GM23338 (cell line): Measurements from ENCODE around the gene CDC45. TPM values are rescaled to one million over a fixed set of nuclear protein-coding genes. Genes with fewer than 3 reads are reported as not detected.

Source experiments
- ATAC-seq: fragments of 200-7000 bp; cut with Tn5 transposase; 3 replicates; pipeline ENCODE4 v1.9.1; 2020
- DNase-seq: peaks from one replicate; pipeline ENCODE4 v3.0.0-alpha.2; 2015; ENCODE audit warnings: low spot score
- H2AFZ ChIP-seq: fragments of 200-600 bp; sonication (generic); 2 replicates; pipeline ENCODE4 v1.8.0; 2016; ENCODE audit warnings: antibody characterized with exemption, mild to moderate bottlenecking, moderate library complexity
- H3F3A ChIP-seq: fragments of 200-600 bp; sonication (generic); replicated peaks from 2 replicates; pipeline ENCODE4 v1.8.0; 2017; ENCODE audit warnings: antibody characterized with exemption, mixed run types, low read depth
- H3K27ac ChIP-seq: fragments of 200-600 bp; sonication (generic); 2 replicates; pipeline ENCODE4 v1.6.1; 2016; ENCODE audit warnings: low read depth
- H3K27me3 ChIP-seq: fragments of 200-600 bp; sonication (generic); 2 replicates; pipeline ENCODE4 v1.8.0; 2016; ENCODE audit warnings: mild to moderate bottlenecking, mixed run types, moderate library complexity; ENCODE audit not compliant: insufficient read depth
- H3K36me3 ChIP-seq: fragments of 200-600 bp; sonication (generic); 2 replicates; pipeline ENCODE4 v1.8.0; 2016; ENCODE audit warnings: mild to moderate bottlenecking; ENCODE audit not compliant: insufficient read depth
- H3K4me1 ChIP-seq: fragments of 200-600 bp; sonication (generic); 2 replicates; pipeline ENCODE4 v1.8.0; 2016; ENCODE audit warnings: mild to moderate bottlenecking, moderate library complexity; ENCODE audit not compliant: insufficient read depth
- H3K4me2 ChIP-seq: fragments of 200-600 bp; sonication (generic); 2 replicates; pipeline ENCODE4 v1.7.1; 2017; ENCODE audit warnings: mixed run types
- H3K4me3 ChIP-seq: fragments of 200-600 bp; sonication (generic); 2 replicates; pipeline ENCODE4 v1.6.1; 2016; ENCODE audit warnings: mixed run types
- H3K79me2 ChIP-seq: fragments of 200-600 bp; sonication (generic); replicated peaks from 2 replicates; pipeline ENCODE4 v1.8.0; 2017; ENCODE audit warnings: mild to moderate bottlenecking; ENCODE audit not compliant: insufficient read depth
- H3K9me2 ChIP-seq: fragments of 200-600 bp; sonication (generic); 2 replicates; pipeline ENCODE4 v1.8.0; 2017; ENCODE audit not compliant: insufficient read depth
- H4K20me1 ChIP-seq: fragments of 200-600 bp; sonication (generic); replicated peaks from 2 replicates; pipeline ENCODE4 v1.8.0; 2017; ENCODE audit warnings: mild to moderate bottlenecking; ENCODE audit not compliant: insufficient read depth
- H3K27ac Mint-ChIP-seq: 2 replicates; pipeline ENCODE4 v1.8.0; 2020; ENCODE audit warnings: inconsistent platforms, mild to moderate bottlenecking, moderate library complexity, mixed read lengths
- H3K27me3 Mint-ChIP-seq: 3 replicates; pipeline ENCODE4 v1.8.0; 2022; ENCODE audit warnings: low read depth, mild to moderate bottlenecking, moderate library complexity, mixed read lengths, inconsistent platforms; ENCODE audit not compliant: insufficient read depth, poor library complexity
- H3K36me3 Mint-ChIP-seq: 3 replicates; pipeline ENCODE4 v1.8.0; 2021; ENCODE audit warnings: low read depth, mild to moderate bottlenecking, inconsistent platforms, moderate library complexity, mixed read lengths
- H3K4me1 Mint-ChIP-seq: 3 replicates; pipeline ENCODE4 v1.8.0; 2020; ENCODE audit warnings: mild to moderate bottlenecking, inconsistent platforms, mixed read lengths
- H3K4me3 Mint-ChIP-seq: 3 replicates; pipeline ENCODE4 v1.8.0; 2021; ENCODE audit warnings: moderate library complexity, mild to moderate bottlenecking, inconsistent platforms, mixed read lengths
- H3K9me3 Mint-ChIP-seq: 3 replicates; pipeline ENCODE4 v1.8.0; 2020; ENCODE audit warnings: moderate library complexity, mild to moderate bottlenecking, inconsistent platforms, mixed read lengths
- CREB1 ChIP-seq: fragments of 250-450 bp; sonication (Bioruptor Pico); IDR thresholded peaks from 2 replicates; pipeline ENCODE4 v1.5.0; 2020; ENCODE audit warnings: low read depth, mild to moderate bottlenecking, moderate library complexity
- EZH2 ChIP-seq: fragments of 200-600 bp; sonication (generic); IDR thresholded peaks from one replicate; pipeline ENCODE4 v1.8.0; 2017; ENCODE audit warnings: antibody characterized with exemption, mild to moderate bottlenecking, low read depth; ENCODE audit not compliant: unreplicated experiment
- EZH2phosphoT487 ChIP-seq: fragments of 200-600 bp; sonication (generic); IDR thresholded peaks from one replicate; pipeline ENCODE4 v1.8.1; 2018; ENCODE audit warnings: antibody characterized with exemption; ENCODE audit not compliant: unreplicated experiment
- JUNB ChIP-seq: IDR thresholded peaks from one replicate; pipeline ENCODE4 v1.6.1; 2016; ENCODE audit warnings: antibody characterized with exemption; ENCODE audit not compliant: unreplicated experiment
- NANOG ChIP-seq: IDR thresholded peaks from 2 replicates; pipeline ENCODE4 v1.6.1; 2016; ENCODE audit warnings: antibody characterized with exemption, borderline replicate concordance
- POLR2AphosphoS5 ChIP-seq: IDR thresholded peaks from 2 replicates; pipeline ENCODE4 v1.6.1; 2016; ENCODE audit warnings: antibody characterized with exemption, low read depth
- REST ChIP-seq: IDR thresholded peaks from one replicate; pipeline ENCODE4 v1.6.1; 2018; ENCODE audit warnings: antibody characterized with exemption; ENCODE audit not compliant: unreplicated experiment
- STAT1 ChIP-seq: IDR thresholded peaks from one replicate; pipeline ENCODE4 v1.6.1; 2016; ENCODE audit warnings: antibody characterized with exemption; ENCODE audit not compliant: unreplicated experiment
- ZNF114 ChIP-seq: fragments of 250-450 bp; sonication (Bioruptor Pico); IDR thresholded peaks from 2 replicates; pipeline ENCODE4 v1.5.0; 2020; ENCODE audit warnings: mild to moderate bottlenecking, moderate library complexity
- ZNF331 ChIP-seq: fragments of 250-450 bp; sonication (Bioruptor Pico); IDR thresholded peaks from 2 replicates; pipeline ENCODE4 v1.5.0; 2020; ENCODE audit warnings: low read depth, mild to moderate bottlenecking, moderate library complexity
- polyA plus RNA-seq: library from polyadenylated mRNA; unstranded; fragments of >200 nt; fragmentation: Nextera tagmentation; extraction: Ambion mirVana; gene quantifications from 2 replicates; pipeline ENCODE4 v1.2.1, GENCODE V29; 2016
- total RNA-seq: library from RNA; depleted of rRNA; stranded (reverse); fragments of >200 nt; shearing (Covaris generic); gene quantifications from 2 replicates; pipeline ENCODE4 v1.2.3, GENCODE V29; 2014
- TF ChIP-seq, protein P1 (sequence below): IDR thresholded peaks from 2 replicates; pipeline ENCODE4 v1.6.1; 2016; ENCODE audit warnings: antibody characterized with exemption

CDC45 gene
- total and polyA plus RNA-seq, 2 experiments from 2014 or later: 29.0 to 30.3 TPM

DNA sequence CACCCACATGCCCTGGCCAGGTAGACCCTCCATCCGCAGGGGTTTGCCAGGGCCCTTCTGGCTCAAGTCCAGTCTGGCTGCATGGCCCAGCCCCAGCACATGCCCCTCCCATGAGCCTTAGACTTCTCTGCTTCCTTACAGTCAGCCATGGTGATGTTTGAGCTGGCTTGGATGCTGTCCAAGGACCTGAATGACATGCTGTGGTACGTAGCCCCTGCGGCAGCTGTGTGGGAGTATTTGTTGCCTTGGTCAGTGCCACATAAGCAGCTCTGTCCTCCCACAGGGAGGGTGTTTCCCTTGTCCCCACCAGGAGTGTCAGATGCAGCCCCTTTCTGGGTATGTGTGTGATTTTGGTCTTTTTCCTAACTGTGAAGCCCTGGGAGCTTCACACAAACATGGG lies 17.5 kb downstream of the CDC45 start (continued):
- no peak for TF ChIP-seq REST

DNA sequence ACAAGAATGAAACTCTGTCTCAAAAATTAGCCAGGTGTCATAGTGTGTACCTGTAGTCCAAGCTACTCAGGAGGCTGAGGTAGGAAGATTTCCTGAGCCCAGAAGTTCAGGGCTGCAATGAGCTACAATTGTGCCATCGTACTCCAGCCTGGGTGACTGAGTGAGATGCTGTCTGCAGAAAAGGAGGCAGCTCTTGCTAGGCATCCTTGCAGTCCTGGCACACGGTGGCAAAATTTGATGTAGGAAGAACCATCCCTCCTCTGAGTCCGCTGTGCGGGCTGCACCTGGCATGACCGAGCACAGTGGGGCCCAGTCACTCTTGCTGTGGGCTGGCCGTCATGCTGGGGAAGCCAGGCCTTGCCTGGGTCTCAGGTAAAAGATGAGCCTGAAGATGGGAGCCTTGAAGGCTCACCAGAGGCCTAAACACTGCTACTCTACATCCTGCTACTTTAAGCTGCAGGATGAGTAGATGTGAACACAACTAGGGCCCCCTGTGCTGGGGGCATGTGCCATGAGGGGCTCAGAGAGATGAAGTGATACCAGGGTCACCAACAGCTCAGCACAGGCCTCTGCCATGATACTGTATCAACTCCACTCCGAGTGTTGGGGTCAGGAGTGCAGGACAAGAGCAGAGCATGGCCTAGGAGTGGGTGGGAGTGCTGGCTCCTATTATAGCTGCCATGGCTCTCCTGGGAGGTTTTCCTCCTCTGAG lies 18.6 kb downstream of the CDC45 start:
- Mint-ChIP-seq H3K9me3 (no peaks in the 10 kb centered on the region), H3K4me1 (peaks cover 3% of the 10 kb centered on the region), H3K4me3 (no peak overlapping the region), H3K36me3 (peaks cover 27% of the 10 kb centered on the region; the same call in 2 of the 3 replicates), H3K27ac (no peak overlapping the region), H3K27me3 (peaks cover 5% of the 10 kb centered on the region)
- Histone ChIP-seq H3K27ac (no peak overlapping the region), H3K4me3 (no peak overlapping the region), H3K9me2 (no peaks in the 10 kb centered on the region), H3K79me2 (no peaks in the 10 kb centered on the region), H4K20me1 (peaks cover 3% of the 10 kb centered on the region; the same call in 1 of the 2 replicates), H3K4me1 (no peaks in the 10 kb centered on the region), H3F3A (0 out of 2 replicates have a peak, but pooled peaks cover under 1% of the 10 kb centered on the region), H3K36me3 (peaks cover 18% of the 10 kb centered on the region; the same call in 1 of the 2 replicates), H3K4me2 (no peak overlapping the region), H2AFZ (no peak overlapping the region), H3K27me3 (no peaks in the 10 kb centered on the region)
- ATAC-seq: no peak
- no peak for DNase-seq
- TF ChIP-seq STAT1: no peak
- no peak for TF ChIP-seq ZNF114 (CRISPR knock-in tag)
- no peak for TF ChIP-seq NANOG
- TF ChIP-seq, protein P1, sequence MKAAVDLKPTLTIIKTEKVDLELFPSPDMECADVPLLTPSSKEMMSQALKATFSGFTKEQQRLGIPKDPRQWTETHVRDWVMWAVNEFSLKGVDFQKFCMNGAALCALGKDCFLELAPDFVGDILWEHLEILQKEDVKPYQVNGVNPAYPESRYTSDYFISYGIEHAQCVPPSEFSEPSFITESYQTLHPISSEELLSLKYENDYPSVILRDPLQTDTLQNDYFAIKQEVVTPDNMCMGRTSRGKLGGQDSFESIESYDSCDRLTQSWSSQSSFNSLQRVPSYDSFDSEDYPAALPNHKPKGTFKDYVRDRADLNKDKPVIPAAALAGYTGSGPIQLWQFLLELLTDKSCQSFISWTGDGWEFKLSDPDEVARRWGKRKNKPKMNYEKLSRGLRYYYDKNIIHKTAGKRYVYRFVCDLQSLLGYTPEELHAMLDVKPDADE: no peak
- TF ChIP-seq EZH2: no peak
- TF ChIP-seq REST: no peak
- no peak for TF ChIP-seq CREB1
- no peak for TF ChIP-seq POLR2AphosphoS5
- TF ChIP-seq ZNF331 (CRISPR knock-in tag): no peak
- no peak for TF ChIP-seq JUNB
- no peak for TF ChIP-seq EZH2phosphoT487
